Activated CD4-positive, alpha-beta T cell treated with anti-CD3 and anti-CD28 coated beads, Interleukin-2, Interleukin-6, amounts not matched to agents 100 ng/mL and 50 ng/mL, durations not matched to agents 16 hours and 8 hours (primary cell): ENCODE results near the gene HOXB6.

Source experiments
- DNase-seq: peaks from one replicate; pipeline ENCODE4 v3.0.0-alpha.2; 2020

Gene HOXB6

GRCh38 chr17:48609033-48609432 lies 4.2 kb upstream of the HOXB6 start:
- no peak for DNase-seq

GRCh38 chr17:48608494-48608834 lies 3.7 kb upstream of the HOXB6 start:
- DNase-seq = no peak

GRCh38 chr17:48606892-48607614 lies 2.3 kb upstream of the HOXB6 start:
- no peak for DNase-seq

DNA sequence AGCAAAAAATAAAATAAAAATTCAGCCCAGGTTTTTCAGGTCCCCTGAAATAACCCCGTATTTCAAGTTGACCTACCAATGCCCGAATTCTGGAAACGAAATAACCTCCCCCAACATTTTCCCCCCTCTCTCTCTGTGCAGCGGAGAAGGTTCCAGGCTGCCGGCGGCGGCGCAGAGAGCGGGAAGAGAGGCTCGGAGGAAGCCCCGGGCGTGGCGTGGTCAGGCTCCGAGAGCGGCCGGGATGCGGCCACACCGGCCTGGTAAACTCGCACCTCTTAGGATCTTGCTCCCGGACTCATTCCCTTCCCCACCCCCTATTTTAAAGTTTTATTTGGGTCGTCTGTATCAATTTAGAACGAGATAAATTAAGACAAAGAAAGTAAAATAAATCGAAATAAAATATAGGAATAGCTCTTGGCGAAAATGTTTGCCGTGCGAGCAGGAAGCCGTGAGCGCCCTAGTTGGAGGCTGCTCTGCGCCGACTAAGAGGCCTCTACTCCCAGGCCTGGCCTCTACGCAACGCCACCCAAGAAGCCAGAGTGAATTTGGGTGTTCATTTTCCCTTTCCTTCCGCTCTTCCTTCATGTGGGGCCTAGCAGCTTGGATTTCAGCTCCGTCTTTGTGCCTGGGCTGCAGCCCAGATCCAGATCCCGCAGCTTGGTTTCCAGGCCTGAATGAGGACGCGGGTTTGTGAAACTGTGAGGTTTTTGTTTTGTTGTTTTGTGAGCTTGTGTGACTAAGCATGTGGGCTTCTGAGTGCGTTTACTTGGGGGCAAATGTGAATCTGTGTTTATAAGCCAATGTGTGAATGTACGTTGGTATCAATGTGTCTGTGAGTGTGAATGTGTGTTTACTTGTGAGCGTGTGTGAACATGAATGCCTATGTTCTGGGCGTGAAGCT lies 1.5 kb upstream of the HOXB6 start:
- DNase-seq = no peak

- no peak for DNase-seq
Observed at GRCh38 chr17:48605409-48605919, 678 bp upstream of the HOXB6 start.

GRCh38 chr17:48603959-48604769 lies 622 bp downstream of the HOXB6 start:
- DNase-seq = no peak

DNA sequence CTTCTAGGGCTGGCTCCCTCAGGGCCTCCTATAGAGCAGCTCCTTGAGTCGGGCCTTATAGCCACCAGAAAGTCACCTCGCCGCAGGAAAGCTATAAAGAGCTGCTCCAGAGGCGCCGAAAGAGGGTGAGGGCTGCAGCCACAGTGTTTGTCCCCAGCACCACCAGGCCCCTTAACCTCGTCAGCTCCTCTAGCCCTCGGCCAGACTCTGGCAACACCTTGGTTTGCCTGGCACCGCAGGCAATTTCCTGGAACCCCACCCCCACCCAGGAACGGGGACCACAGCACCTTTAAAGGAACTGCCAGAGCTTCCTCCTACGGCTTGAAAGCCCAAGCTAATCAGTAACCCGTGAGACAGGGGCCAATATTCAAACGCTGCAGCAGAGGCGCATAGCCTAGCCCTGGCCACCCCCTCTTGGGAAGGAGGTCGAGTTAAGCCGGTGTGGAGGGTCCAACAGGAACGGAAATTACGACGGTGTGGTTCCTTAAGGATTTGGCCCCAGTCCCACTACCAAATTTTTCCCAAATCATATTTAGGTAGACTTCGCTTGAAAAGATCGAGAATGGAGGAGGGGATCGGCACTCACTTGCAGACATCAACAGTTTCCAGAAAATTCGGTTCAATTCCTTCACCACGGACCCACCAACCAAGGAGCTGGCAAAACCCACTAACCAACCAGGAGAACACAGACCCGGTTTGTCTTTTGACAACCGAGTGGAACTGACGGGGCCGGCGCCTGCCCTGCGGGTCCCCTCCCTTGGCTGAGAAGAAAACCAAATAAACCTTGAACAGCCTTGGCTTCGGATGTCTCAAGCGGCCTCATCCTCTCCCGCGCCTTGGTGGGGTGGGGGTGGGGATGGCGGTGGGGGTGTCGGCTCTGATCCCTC lies 3.0 kb downstream of the HOXB6 start:
- DNase-seq = no peak

DNA sequence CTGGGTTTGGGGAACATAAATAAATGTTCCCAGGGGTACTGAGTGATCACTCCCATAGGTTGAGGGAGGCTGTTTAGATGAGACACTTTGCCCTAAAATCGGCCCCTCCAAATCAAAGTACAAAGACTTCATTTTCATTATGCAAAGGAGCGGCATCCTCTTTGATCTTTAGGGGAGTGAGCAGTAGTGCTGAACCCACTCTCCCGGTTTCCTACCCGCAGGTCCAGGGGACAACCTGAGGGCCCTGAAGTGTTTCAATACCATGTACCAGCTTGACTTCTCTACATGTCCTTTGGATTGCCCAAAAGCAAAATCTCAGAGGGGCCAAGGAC lies 3.6 kb downstream of the HOXB6 start:
- DNase-seq = no peak

DNA sequence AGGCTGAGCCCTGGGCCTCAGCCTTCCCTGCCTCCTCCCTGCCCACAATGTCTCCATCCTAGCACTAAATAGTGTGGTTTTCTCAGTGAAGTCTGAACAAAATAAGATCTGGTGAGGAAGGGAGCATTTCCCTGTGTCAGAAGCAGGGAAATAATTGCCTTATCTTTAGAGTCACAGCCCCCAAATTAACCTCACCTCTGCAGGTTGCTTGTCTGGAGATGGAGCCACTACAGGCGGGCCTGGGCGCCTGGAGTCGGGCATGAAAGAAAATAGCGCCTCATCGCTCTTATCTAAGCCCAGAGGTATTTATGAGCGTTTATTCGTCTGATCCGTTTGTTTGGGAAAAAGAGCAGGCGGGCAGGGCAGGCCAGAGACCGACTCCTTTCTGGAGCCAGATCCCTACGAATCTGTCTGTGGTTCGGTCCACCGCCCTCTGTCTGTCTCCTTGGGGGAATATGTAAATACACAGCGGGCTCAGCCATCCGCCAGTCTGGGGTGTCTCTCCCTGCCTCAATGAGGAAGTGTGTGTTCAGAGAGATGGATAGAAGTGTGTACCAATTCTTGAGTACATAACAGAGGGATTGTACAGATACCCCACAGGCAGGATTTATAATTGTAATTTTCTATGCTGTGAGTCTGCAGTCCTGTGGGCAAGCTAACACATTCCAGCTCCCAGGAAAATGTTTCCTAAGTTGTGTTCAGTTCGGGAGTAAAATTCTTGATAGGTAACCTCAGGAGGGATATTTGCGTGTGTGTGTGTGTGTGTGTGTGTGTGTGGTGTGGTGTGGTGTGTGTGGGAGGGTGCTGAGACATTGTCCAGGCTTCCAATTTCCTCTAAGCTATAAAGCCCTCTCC lies 4.3 kb downstream of the HOXB6 start:
- DNase-seq = no peak

GRCh38 chr17:48599354-48599753 lies 5.4 kb downstream of the HOXB6 start:
- DNase-seq = no peak

DNA sequence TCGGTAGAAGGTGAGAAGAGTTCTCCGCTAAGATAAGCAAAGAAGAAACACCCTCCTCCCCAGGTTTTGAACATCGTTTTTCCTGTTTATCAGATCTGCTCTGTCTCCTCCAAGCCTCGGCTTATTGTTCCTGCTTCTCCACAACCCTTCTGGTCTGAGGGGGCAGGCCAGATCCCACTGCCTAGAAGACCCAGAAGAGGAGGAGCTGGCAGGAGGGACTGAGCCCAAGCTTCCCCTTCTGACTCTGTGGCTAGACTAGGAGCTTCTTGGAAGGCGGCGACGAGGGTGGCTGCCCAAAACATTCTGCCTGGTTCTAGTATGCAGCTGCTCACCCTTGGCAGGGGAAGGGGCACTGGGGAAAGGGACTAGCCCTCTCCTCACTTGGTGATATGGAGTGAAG lies 6.0 kb downstream of the HOXB6 start:
- DNase-seq = no peak

GRCh38 chr17:48597778-48598631 lies 6.8 kb downstream of the HOXB6 start:
- DNase-seq = peak; percentile 43

DNA sequence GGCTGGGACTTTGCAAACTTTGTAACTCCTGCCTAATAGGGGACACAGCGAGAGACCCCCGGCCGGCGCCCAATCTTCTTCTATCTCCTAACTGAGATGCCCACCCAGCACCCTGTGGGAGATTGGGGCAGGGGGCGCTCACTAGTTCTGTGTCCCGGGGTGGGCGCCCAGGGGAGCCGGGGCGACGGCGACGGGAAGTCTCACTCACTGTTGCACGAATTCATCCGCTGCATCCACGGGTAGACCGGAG lies 7.3 kb downstream of the HOXB6 start:
- no peak for DNase-seq

DNA sequence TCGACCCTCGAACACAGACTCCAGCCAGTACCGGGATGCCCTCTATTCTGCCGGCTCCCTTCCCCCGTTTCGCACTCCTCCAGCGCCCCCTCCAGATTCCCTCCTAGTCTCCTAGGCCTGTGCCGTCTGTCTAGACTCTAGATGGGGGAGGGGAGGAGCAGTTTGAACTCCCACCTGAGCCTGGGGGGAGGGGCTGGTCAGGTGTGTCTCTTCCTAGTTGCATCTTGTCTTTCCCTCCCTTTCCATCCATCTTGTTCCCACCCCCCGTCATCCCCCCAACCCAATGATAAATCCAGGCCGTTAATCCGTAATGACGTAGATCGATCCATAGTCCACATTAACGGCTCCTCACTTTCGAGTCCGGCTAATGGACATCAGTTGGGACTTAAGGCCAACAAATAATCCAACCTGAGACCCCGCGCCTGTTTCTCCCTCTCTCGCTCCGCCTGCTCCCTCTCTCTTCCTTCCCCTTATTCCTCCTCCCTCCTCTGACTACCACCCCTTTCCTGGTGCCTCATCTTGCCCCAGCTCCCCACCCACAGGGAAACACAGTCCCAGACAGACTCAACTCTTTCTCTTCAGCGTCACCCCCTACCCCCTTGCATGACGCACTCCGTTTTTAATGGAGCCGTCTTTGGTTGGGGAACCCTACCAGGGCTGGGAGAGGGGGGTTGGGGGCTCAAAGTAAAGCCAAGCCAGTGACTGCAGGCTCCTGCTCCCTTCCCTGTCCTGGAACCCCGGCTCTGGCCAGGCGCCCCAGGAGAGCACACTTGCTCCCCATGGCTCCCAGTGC lies 7.9 kb downstream of the HOXB6 start:
- no peak for DNase-seq

DNA sequence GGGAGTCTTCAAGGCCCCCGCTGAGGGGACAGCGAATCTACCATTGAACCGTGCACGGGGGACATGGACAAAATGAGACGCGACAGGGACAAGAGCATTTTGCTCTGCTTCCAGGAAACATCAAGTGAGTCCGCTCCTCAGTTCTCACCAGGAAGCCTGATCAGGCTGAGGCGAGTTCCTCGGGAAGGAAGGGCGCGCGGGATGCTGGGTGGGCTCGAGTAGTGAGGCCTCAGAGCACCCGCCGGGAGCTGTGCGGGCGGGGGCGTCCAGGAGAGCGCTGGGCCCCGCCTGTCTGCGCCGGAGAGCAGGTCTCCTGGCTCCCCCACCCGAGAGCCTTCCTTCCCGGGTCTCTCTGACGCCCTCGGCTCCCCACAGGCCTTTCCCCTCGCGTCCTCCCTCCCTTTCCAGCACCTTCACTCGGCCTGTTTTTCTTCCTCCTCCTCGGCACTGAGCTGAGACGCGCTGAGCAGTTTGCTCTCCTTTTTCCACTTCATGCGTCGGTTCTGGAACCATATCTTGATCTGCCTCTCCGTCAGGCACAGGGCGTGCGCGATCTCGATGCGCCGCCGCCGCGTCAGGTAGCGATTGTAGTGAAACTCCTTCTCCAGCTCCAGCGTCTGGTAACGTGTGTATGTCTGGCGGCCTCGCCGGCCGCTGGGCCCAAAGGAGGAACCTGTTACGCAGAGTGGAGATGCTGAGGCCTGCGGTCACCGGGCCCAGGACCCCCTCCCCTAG lies 8.6 kb downstream of the HOXB6 start:
- peak; percentile 45 for DNase-seq

GRCh38 chr17:48595278-48595999 lies 9.3 kb downstream of the HOXB6 start:
- no peak for DNase-seq

DNA sequence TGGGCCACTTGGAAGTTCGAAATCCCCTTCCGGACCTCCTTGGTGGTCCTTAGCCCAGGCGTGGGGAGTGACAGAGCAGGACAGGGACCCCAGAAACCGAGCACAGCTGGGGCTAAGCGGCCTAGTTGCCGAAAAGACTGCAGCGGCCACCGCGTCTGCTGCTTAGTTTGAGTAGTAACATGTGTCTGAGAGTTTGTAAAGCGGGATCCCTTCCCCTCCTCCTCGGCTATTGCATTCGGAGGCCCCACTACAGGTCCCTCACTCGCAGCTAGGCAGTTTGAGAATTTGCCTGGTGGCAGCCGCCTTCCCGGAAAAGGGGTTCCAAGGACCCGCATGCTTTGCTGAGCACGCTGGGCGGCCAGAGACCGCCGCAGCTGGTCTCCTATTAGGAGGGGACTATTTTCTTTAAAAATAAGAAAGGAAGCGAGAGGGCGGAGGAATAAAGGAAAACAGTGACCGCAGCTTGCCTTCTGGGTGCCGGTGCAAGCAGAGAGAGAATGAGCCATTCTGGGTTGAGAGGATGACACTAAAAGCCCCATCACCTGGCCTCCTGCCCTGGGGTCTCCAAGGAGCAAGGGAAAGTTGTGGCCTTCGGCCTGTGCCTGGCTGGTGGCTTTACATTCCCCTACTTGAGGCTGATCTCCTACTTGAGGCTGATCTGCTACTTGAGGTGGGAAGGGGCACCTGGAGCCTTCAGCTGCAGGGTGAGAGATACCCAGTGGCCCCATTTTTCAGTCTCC lies 10.1 kb downstream of the HOXB6 start:
- DNase-seq = no peak
